CD4-positive, alpha-beta T cell treated with Interleukin-12 subunit alpha and Interleukin-12 subunit beta, for 1 hour (primary cell): ENCODE results near the gene EPX.
"Not testable (repeated sequence)": the region's sequence is repeated elsewhere in the genome, so short reads cannot be mapped to it uniquely, and the experiment has no call there.

Experiments
- DNase-seq: peaks from one replicate; pipeline ENCODE4 v3.0.0-alpha.2; 2020

EPX gene, protein sequence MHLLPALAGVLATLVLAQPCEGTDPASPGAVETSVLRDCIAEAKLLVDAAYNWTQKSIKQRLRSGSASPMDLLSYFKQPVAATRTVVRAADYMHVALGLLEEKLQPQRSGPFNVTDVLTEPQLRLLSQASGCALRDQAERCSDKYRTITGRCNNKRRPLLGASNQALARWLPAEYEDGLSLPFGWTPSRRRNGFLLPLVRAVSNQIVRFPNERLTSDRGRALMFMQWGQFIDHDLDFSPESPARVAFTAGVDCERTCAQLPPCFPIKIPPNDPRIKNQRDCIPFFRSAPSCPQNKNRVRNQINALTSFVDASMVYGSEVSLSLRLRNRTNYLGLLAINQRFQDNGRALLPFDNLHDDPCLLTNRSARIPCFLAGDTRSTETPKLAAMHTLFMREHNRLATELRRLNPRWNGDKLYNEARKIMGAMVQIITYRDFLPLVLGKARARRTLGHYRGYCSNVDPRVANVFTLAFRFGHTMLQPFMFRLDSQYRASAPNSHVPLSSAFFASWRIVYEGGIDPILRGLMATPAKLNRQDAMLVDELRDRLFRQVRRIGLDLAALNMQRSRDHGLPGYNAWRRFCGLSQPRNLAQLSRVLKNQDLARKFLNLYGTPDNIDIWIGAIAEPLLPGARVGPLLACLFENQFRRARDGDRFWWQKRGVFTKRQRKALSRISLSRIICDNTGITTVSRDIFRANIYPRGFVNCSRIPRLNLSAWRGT

DNA sequence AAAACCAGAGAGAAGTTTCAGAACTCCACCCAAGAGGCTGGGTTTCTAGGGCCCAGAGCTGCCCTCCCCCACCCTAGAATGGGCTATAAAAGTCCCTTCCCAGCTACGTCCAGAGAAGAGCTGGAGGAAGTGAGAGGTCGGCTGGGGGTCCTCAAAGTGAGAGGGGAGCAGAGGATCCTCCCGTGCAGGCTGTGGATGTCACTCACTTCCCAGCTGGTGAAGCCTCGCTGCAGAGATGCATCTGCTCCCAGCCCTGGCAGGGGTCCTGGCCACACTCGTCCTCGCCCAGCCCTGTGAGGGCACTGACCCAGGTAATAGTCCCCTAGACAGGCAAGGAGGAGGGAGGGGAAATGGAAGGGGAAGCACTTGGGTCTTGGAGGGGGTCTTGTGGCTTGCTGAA, at the start of gene EPX:
Gene EPX, plus strand, starts transcription at position 115 of the 400 bp plus-strand sequence. Its CDS starts 121 bp downstream, at position 236.
- DNase-seq: no peak

DNA sequence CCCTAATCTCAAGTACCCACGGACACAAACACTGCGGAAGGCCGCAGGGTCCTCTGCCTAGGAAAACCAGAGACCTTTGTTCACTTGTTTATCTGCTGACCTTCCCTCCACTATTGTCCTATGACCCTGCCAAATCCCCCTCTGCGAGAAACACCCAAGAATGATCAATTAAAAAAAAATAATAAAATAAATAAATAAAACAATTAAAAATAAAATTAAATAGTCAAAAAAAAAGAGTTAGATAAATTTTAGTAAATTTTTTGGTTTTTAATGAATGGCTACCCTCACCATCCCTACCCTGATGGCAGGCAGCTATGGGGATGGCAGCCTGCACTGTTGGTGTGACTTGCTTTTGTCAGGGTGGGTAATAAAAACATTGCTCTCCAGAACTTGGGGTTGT, 49.2 kb upstream of the EPX start:
- DNase-seq: not testable (repeated sequence)

DNA sequence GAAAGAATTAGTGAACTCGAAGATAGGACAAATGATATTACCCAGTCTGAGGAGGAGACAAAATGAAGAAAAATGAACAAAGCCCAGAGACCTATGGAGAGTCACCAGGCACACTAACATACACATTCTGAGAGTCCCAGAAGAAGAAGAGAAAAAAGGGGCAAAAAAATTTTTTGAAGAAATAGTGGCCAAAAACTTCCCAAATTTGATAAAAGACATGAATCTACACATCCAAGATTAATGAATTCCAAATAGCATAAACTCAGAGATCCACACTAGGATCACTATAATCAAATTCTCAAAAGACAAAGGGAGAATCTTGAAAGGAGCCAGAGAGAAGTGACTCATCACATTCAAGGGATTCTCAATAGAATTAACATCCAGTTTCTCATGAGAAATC, 47.7 kb upstream of the EPX start:
- no peak for DNase-seq

DNA sequence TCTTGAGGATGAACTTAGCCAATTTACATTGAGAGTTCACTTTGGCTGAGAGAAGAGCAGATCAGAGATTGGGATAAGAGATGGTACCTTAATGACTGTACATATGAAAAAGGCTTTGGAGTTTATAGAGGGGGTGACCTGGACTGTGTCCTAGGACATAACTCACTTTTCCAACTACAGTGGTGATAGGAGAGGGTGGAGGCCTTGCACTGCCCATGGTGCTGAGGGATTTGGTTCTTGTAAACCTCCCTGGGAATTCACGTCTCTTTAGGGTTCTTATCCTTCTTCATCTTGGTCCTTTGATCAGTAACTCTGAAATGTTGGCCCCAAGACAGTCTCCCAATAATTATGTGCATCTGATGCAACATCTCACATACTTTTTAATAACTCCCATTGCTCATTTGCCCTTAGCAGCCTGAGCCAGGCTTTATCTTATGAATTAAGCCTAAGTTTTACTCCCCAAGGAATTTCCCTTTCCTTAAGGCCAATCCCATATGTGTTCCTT, 44.5 kb upstream of the EPX start, which contains the start of gene OR4D1:
Gene OR4D1, plus strand, starts transcription at position 455 of the 505 bp plus-strand sequence. CDS start 6,770 bp downstream, outside the sequence.
- DNase-seq: no peak

DNA sequence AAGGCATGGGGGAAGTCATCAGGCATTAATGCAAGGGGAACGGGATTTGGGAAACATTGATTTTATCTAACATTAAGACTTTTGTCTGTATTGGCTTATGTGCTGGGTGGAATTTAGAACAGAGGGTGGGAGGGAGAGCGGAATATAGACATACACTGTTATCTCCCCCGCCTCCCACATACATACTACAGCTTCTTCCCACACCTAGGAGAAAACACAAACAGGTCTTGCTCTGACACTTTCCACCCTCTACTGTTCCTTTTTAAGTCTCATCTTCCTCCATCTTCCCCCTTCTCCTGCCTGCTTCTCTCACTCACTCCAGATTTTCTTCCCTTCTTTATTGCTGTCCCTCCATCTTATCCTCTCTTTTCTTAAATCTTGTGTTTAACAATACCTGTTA, 43.9 kb upstream of the EPX start:
- DNase-seq: no peak

DNA sequence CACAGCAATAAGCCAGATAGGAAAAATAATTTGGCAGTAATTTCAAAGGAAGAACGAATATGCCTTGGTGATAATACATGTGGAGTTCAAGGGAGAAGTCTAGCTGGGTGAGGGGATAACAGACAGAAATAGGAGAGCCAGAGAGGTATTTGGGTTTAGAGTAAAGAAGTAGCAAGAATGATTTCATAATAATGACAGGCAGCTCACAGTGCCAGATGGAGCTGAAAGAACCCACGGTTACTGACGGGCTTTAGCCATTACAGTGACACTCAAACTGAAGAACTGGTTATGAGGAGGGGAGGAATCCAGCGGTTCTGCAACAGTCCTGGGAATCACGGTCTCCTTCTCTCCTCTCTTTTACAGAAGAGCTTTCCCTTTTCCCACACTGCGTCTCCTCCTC, 42.1 kb upstream of the EPX start:
- no peak for DNase-seq

DNA sequence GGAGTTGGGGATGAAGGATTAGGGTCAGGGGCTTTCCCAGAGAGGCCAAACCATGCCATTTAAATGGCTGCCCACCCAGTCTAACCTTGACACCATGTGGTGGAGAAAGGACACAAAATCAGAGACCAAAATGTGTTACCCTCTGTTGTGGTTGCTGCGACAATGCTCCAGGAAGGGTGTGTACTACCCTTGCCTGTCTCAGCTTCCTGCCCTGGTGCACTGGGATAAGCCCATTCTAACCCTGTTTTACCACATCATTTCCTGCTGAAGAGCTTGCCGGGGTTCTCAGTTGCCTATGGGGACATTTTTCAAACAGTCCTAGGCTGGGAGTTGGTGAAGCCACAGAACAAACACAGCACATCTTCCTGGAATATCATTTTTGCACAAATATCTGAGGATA, 39.5 kb upstream of the EPX start:
- DNase-seq: peak; percentile 86

DNA sequence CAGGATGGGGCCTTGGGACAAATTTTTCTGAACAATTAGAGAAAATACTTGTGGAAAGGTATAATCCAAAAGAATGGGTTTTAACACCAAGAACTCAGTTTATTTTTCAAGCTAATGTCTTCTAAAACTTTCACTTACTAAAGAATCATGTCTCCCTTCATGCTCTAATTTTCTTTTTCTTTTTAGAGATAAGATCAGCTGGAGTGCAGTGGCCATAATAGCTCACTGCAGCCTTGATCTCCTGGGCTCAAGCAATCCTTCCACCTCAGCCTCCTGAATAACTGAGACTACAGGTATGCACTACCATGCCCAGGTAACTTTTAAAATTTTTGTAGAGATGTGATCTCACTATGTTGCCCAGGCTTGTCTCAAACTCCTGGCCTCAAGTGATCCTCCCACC, 38.9 kb upstream of the EPX start:
- DNase-seq: no peak

DNA sequence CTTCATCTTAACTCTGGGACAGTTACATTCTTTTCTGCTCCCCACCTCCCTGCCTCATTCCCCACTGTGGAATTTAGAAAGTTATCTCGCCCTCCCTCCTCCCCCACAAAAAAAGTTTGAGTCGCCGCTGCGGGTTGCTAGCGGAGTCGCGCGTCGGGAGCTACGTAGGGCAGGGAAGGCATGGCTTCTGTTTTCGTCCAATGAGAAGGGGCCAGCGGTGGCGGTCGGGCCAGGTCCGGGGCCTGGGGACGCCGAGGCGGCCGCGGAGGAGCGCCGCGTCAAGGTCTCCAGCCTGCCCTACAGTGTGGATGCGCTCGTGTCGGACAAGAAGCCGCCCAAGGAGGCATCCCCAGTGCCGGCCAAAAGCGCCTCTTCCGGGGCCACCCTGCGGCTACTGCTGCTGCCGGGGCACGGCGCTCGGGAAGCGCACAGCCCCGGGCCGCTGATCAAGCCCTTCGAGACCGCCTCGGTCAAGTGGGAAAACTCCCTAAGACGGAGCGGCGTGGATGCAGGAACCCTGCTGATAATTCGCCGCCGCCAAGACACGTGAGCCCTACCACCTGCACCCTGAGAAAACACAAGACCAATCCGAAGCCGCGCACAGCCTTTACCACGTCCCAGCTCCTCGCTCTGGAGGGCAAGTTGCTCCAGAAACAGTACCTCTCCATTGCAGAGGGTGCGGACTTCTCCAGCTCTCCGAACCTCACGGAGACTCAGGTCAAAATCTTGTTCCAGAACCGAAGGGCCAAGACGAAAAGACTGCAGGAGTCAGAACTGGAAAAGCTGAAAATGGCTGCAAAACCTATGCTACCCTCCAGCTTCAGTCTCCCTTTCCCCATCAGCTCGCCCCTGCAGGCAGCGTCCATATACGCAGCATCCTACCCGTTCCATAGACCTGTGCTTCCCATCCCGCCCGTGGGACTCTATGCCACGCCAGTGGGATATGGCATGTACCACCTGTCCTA, 35.4 kb upstream of the EPX start:
- peak; percentile 73 for DNase-seq

DNA sequence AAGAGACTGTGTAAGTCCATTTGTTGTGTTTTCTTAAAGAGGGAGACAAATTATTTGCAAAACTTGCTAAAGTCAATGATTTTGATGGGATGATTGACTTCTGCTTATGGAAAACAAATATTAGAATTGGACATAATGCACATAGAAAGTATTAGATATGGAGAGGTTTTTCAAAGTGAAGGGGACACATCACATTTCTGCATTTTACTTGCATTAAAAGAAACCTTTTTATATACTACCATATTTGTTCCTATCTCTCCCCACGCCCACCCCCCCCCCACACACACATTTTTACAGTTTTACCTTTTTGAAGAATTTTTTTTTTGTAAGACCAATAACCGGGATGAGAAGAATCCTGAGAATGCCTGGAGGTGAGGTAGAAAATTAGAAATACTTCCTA, 34.3 kb upstream of the EPX start:
- DNase-seq: no peak

DNA sequence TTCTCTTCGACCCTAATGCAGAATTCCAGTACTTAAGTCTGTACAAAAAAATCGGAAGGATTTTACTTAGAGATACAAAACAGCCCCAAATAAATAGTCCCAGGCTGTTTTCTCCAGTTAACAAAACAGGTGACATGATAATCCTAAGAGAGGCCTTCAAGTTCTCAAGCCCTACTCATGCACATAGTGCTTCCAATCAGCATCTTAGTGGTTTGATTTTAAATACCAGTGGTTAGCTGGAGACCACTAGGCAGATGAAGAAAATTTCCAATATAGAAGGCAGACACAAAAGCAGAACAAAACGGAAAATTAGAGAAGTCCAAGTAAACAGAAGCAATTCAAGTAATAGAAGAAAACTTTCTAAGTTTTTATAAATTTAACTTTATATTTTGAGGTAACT, 31.0 kb upstream of the EPX start:
- DNase-seq: no peak

DNA sequence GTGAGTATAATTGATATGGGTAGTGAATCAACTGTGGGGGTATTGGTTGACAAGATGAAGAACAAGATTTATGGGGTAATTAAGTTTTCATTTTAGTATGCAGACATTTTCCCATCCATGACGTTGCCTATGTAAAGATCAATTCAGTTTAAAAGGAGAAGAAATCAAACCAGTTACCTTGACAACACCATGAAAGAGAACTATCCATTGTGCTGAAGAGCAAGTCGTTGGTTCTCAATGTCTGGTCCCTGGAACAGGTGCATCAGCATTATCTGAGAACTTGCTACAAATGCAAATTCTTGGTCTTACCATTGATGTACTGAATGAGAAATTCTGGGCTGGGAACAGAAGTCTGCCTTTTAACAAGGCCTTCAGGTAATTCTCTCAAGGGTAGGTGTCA, 26.5 kb upstream of the EPX start:
- DNase-seq: no peak

DNA sequence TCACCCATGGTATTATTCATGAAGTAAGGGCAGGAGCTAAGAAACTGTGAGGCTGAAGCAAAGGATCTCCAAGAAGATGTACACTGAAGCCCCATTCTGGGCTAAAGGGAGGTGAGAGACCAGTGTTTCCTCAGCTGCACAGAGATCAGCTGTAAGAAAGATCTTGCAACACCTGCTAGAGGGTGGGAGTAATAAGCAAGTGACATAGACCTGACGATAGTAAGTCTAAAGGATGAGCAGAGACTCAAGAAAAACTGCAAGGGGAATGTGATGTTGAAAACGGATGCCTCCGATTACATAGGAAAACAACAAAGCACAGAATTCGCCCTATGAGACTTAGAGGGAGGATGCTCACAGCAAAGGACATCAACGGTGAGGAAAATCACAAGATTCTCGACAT, 25.8 kb upstream of the EPX start, which contains the start of gene OR4D2:
Gene OR4D2, plus strand, starts transcription at position 301 of the 400 bp plus-strand sequence. CDS start 2,674 bp downstream, outside the sequence.
- no peak for DNase-seq

DNA sequence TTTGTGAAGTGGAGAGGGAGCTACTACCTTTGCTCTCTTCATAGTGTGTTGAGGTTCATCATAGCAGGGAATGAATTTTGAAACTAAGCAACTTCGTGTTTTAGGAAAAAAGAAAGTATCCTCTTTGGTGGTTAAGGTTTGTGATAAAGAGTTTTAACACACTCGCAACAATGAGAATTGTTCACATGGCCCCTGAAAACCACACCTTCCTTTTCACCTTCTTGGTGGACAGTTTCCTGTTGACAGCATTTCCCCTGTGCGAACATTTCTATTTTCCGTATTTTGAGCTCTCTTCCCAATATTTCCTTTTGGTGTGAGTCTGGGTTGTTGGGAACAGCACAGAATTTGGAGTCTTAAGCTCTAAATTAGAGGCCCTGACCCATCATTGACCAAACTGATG, 21.9 kb upstream of the EPX start:
- peak; percentile 29 for DNase-seq

DNA sequence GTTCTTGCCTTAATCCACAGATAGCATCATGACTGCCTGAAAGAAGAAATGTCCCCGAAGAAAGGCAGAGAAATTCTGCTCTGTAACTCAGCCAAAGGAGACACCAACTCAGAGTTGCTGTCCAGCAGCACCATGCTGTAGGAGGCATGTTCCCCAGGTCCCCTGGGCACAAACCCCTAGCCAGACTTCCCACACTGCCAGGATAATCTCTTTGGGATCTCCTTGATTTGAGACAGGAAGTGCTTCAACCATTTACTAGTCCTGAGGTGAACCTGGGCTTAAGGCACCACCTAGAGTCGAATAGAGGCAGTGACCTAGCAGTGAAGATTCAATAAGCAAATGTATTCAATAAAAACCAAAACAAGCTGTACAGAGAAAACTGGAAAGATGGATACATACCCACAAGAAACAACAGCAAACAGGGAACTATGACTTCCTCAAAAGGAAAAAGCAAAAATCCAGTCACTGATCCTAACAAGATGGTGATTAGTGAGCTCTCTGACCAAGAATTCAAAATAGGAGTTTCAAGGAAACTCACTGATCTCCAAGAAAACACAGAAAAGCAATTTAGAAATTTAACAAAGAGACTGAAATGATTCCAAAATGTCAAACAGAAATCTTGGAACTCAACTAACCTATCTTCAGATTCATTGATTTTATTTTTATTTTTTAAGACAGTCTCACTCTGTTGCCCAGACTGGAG, 20.0 kb upstream of the EPX start:
- DNase-seq: peak; percentile 73

DNA sequence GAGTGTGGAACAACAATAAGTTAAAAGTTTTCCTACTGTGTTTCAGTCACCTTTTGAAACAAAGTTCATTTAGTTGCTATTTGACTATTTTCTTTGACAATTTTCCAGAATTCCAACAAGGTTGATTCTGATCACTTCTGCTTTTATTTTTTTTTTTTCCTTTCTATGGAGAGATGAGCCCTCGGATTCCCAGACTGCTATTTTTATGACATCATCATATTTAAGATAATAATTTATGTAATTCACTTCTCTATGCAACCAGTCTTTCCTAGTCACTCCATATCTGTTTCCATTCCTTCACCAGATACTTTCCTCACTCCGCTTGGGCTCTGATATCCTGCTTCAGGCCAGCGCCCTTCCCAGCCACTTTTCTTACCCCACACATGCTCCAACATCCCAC, 17.7 kb upstream of the EPX start:
- DNase-seq: no peak

DNA sequence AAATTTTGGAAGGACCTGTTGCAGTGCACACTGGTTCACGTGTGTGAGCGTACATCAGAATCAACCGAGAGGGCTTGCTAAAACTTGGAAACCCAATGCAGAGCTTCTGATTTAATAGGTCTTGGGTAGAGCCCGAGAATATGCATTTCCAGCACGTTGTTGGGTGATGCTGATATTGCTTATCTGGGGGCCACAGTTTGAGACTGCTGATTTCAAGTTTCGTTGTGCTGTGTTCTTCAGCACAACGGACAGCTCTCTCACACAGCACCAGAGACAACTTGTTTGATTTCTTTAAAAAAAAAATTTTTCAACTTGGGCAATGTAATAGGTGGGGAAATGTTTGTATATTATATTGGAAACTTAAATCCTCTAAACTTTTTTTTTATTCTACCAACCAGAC, 16.3 kb upstream of the EPX start:
- DNase-seq: no peak

DNA sequence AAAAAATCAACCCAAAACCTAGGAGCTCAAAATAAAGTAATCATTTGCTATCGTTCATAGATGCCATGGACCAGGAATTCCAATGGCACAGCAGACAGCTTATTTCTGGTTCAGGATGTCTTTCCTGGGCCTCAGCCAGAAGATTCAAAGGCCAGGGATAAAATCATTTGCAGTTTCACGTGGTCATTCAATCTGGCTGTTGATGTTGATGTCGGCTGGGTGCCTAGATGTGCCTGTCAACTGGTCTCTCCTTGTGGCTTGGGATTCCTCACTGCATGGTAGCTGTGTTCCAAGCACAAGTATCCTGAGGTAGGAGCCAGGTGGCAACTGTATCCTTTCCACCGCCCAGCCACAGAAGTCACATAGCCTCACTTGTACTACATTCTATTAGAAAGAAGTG, 10.7 kb upstream of the EPX start:
- DNase-seq: no peak

DNA sequence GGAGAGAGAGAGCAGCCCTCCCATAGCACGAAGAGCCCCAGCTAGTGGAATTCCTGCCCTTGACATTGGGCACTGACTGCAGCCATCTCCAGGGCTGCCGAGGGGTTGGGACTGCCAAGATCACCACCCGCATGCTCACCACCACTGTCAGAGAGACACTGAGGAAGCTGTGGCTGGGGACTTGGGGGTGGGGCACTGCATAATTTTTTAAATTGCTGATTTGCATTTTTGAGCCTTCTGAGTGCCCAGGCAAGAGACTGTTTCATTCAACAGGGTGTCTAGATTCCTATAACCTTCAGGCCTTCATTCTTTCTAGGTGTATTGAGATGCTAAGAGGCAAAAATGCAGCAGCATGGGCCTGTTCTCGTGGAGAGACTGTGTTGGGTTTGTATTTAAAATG, 9.0 kb upstream of the EPX start:
- DNase-seq: no peak

DNA sequence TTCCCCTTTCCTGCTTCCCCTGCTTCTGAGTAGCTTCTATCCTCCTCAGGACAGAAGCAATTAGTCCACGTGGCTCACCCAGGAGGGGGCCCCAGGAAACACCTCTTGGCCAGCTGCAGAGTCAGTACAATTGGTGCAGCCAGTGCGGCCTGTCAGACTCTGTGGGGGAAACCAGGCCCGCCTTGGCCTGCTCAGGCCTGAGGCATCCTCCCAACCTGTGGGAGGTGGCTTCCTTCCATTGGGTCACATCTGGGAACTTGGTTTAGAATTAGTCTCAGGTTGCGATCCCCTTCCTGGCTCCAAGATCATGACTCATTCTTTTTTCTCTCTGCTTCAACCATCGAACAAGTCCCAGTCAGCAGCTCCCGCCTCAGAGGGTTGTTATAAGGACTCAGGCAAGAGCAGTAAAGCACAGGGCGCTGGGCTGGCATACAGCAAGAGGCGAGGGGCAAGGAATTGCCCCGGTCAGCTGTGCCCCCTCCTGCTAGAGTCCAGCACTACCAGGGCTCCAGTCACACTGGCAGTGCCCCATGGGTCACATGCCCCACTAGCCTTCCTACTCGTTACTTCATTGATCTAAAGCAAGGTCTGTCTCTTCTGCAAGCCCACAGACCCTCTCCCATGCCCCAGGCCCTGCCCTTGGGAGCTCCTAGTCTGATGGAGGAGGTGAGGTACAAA, 8.1 kb upstream of the EPX start:
- no peak for DNase-seq

DNA sequence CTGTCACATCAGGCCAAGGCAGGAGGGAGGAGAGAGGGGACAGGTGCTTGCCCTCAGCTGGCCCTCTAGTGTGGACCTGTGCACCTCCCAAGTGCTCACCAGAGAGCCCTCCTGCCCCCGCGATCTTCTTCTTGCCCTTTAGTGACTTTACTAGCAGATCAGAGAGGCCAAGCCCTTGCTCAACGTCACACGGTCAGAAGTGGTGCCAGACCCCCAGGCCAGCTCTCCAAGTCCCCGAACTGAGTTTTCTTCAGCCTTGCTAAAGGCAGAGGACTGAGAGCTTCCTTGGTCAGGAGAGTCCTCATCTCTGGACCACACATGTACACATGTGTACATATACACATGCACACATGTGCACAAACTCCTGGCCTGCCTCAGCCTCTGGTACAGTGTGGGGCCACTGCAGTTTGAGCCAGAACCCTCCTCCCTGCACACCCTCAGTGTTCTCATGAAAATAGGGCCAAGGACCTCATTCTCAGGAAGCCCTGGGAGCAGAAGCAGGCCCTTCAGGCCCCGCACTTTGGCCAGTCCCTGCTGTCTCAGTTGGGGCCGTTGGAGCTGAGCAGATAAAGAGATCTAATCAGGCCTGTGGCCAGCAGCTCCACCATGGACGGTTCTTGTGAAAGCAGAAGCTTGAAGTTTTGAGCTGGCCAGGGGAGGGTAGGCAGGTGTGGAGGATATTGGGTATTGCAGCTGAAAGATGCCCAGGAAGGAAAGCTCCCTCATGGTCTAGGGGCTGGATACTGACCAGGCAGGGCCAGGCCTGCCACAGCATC, 7.4 kb upstream of the EPX start:
- no peak for DNase-seq
